ENCODE results near the gene TRIM29.

Gene TRIM29

GRCh38 chr11:120123946-120124345, 14.0 kb downstream of the TRIM29 start:
- no peak overlapping the region for H3K27ac ChIP-seq (ENCODE audit: low read length, poor library complexity, severe bottlenecking)
- no peak overlapping the region for H4K91ac ChIP-seq (ENCODE audit: low read length)
- no peaks in the 10 kb centered on the region for H3K9me3 ChIP-seq (ENCODE audit: control insufficient read depth, low read length)
- no peak overlapping the region for H2BK120ac ChIP-seq (ENCODE audit: low read depth, low read length)
- no peak overlapping the region for H3K4me2 ChIP-seq (ENCODE audit: low read length, poor library complexity, severe bottlenecking)
- DNase-seq: no peak
- no peaks in the 10 kb centered on the region for H3K79me1 ChIP-seq (replicated peaks; ENCODE audit: low read length, poor library complexity, severe bottlenecking)
- H3K18ac ChIP-seq (ENCODE audit: low read depth in 1 of 2, low read length in 2 of 2): no peak overlapping the region
- H2AK5ac ChIP-seq (ENCODE audit: low read length, severe bottlenecking): no peak overlapping the region
- H2BK12ac ChIP-seq (ENCODE audit: low read length in 2 of 2): no peak overlapping the region
- no peak overlapping the region for H2BK5ac ChIP-seq (ENCODE audit: low read depth, low read length, poor library complexity, severe bottlenecking)
- H3K36me3 ChIP-seq (ENCODE audit: control insufficient read depth in 1 of 2, insufficient read depth in 2 of 2, low read depth in 1 of 2, low read length in 2 of 2): no peaks in the 10 kb centered on the region
- no peak overlapping the region for H2AFZ ChIP-seq (ENCODE audit: low read depth, low read length)
- no peak overlapping the region for H3K23ac ChIP-seq (ENCODE audit: low read length in 2 of 2)
- WGBS: 81% methylated on average over 13 of the region's 13 CpGs
- H4K8ac ChIP-seq (ENCODE audit: low read length): no peak overlapping the region
- H3K4me1 ChIP-seq (ENCODE audit: control insufficient read depth, insufficient read depth, low read depth, low read length): peaks cover 1% of the 10 kb centered on the region
- H3K27me3 ChIP-seq (ENCODE audit: control insufficient read depth in 1 of 2, insufficient read depth in 1 of 2, low read length in 2 of 2): peaks cover 7 to 37% of the 10 kb centered on the region in 2 experiments
- H2BK15ac ChIP-seq (ENCODE audit: low read depth, poor library complexity, severe bottlenecking): no peak overlapping the region
- H3K14ac ChIP-seq (ENCODE audit: low read length in 2 of 2): no peak overlapping the region
- no peak overlapping the region for H3K4ac ChIP-seq (ENCODE audit: low read depth in 1 of 2, low read length in 2 of 2)
- H3K4me3 ChIP-seq (ENCODE audit: insufficient read depth in 1 of 2, low read depth in 1 of 2, low read length in 2 of 2): no peak overlapping the region
- no peak overlapping the region for H3K9ac ChIP-seq (ENCODE audit: low read length)

- Histone ChIP-seq H2BK5ac (ENCODE audit: low read depth, low read length, poor library complexity, severe bottlenecking) (no peak overlapping the region), H3K23ac (ENCODE audit: low read length in 2 of 2) (no peak overlapping the region), H3K4me3 (ENCODE audit: insufficient read depth in 1 of 2, low read depth in 1 of 2, low read length in 2 of 2) (no peak overlapping the region), H4K91ac (ENCODE audit: low read length) (no peak overlapping the region), H3K18ac (ENCODE audit: low read depth in 1 of 2, low read length in 2 of 2) (no peak overlapping the region), H3K79me1 (replicated peaks; ENCODE audit: low read length, poor library complexity, severe bottlenecking) (no peaks in the 10 kb centered on the region), H3K9ac (ENCODE audit: low read length) (no peak overlapping the region), H2BK12ac (ENCODE audit: low read length in 2 of 2) (no peak overlapping the region), H3K4ac (ENCODE audit: low read depth in 1 of 2, low read length in 2 of 2) (no peak overlapping the region), H3K27me3 (ENCODE audit: control insufficient read depth in 1 of 2, insufficient read depth in 1 of 2, low read length in 2 of 2) (peaks cover 14 to 32% of the 10 kb centered on the region in 2 experiments), H3K36me3 (ENCODE audit: control insufficient read depth in 1 of 2, insufficient read depth in 2 of 2, low read depth in 1 of 2, low read length in 2 of 2) (no peaks in the 10 kb centered on the region), H2AK5ac (ENCODE audit: low read length, severe bottlenecking) (no peak overlapping the region), H2BK15ac (ENCODE audit: low read depth, poor library complexity, severe bottlenecking) (no peak overlapping the region), H3K4me1 (ENCODE audit: control insufficient read depth, insufficient read depth, low read depth, low read length) (peaks cover 1% of the 10 kb centered on the region), H3K14ac (ENCODE audit: low read length in 2 of 2) (no peak overlapping the region), H4K8ac (ENCODE audit: low read length) (no peak overlapping the region), H2BK120ac (ENCODE audit: low read depth, low read length) (no peak overlapping the region), H3K4me2 (ENCODE audit: low read length, poor library complexity, severe bottlenecking) (no peak overlapping the region), H3K27ac (ENCODE audit: low read length, poor library complexity, severe bottlenecking) (no peak overlapping the region), H3K9me3 (ENCODE audit: control insufficient read depth, low read length) (no peaks in the 10 kb centered on the region), H2AFZ (ENCODE audit: low read depth, low read length) (no peak overlapping the region)
- no peak for DNase-seq
- WGBS: 92% methylated on average over 12 of the region's 12 CpGs
Measured at GRCh38 chr11:120122924-120123683, 14.8 kb downstream of the TRIM29 start.

- H3K4me2 ChIP-seq (ENCODE audit: low read length, poor library complexity, severe bottlenecking): no peak overlapping the region
- H3K27me3 ChIP-seq (ENCODE audit: control insufficient read depth in 1 of 2, insufficient read depth in 1 of 2, low read length in 2 of 2): peaks cover 25 to 33% of the 10 kb centered on the region in 2 experiments
- H3K4ac ChIP-seq (ENCODE audit: low read depth in 1 of 2, low read length in 2 of 2): no peak overlapping the region
- no peak overlapping the region for H3K18ac ChIP-seq (ENCODE audit: low read depth in 1 of 2, low read length in 2 of 2)
- WGBS: 80% methylated on average over 7 of the region's 9 CpGs
- no peaks in the 10 kb centered on the region for H3K9me3 ChIP-seq (ENCODE audit: control insufficient read depth, low read length)
- no peak overlapping the region for H2BK5ac ChIP-seq (ENCODE audit: low read depth, low read length, poor library complexity, severe bottlenecking)
- no peak overlapping the region for H2BK120ac ChIP-seq (ENCODE audit: low read depth, low read length)
- no peak for DNase-seq
- no peak overlapping the region for H2AK5ac ChIP-seq (ENCODE audit: low read length, severe bottlenecking)
- H3K23ac ChIP-seq (ENCODE audit: low read length in 2 of 2): no peak overlapping the region
- no peaks in the 10 kb centered on the region for H3K36me3 ChIP-seq (ENCODE audit: control insufficient read depth in 1 of 2, insufficient read depth in 2 of 2, low read depth in 1 of 2, low read length in 2 of 2)
- H3K79me1 ChIP-seq (replicated peaks; ENCODE audit: low read length, poor library complexity, severe bottlenecking): no peaks in the 10 kb centered on the region
- no peak overlapping the region for H4K91ac ChIP-seq (ENCODE audit: low read length)
- H3K14ac ChIP-seq (ENCODE audit: low read length in 2 of 2): no peak overlapping the region
- no peak overlapping the region for H2AFZ ChIP-seq (ENCODE audit: low read depth, low read length)
- H3K4me3 ChIP-seq (ENCODE audit: insufficient read depth in 1 of 2, low read depth in 1 of 2, low read length in 2 of 2): no peak overlapping the region
- H3K4me1 ChIP-seq (ENCODE audit: control insufficient read depth, insufficient read depth, low read depth, low read length): peaks cover 1% of the 10 kb centered on the region
- no peak overlapping the region for H3K9ac ChIP-seq (ENCODE audit: low read length)
- H3K27ac ChIP-seq (ENCODE audit: low read length, poor library complexity, severe bottlenecking): no peak overlapping the region
- H4K8ac ChIP-seq (ENCODE audit: low read length): no peak overlapping the region
- no peak overlapping the region for H2BK12ac ChIP-seq (ENCODE audit: low read length in 2 of 2)
- H2BK15ac ChIP-seq (ENCODE audit: low read depth, poor library complexity, severe bottlenecking): no peak overlapping the region
Measured at GRCh38 chr11:120121914-120122473, 15.9 kb downstream of the TRIM29 start.

- no peak overlapping the region for H2BK5ac ChIP-seq (ENCODE audit: low read depth, low read length, poor library complexity, severe bottlenecking)
- no peaks in the 10 kb centered on the region for H3K36me3 ChIP-seq (ENCODE audit: control insufficient read depth in 1 of 2, insufficient read depth in 2 of 2, low read depth in 1 of 2, low read length in 2 of 2)
- DNase-seq: no peak
- H3K79me1 ChIP-seq (replicated peaks; ENCODE audit: low read length, poor library complexity, severe bottlenecking): no peaks in the 10 kb centered on the region
- H4K8ac ChIP-seq (ENCODE audit: low read length): no peak overlapping the region
- 59% methylated on average over 3 of the region's 3 CpGs for WGBS
- no peak overlapping the region for H3K18ac ChIP-seq (ENCODE audit: low read depth in 1 of 2, low read length in 2 of 2)
- H3K27ac ChIP-seq (ENCODE audit: low read length, poor library complexity, severe bottlenecking): no peak overlapping the region
- H4K91ac ChIP-seq (ENCODE audit: low read length): no peak overlapping the region
- H2AFZ ChIP-seq (ENCODE audit: low read depth, low read length): no peak overlapping the region
- H3K4me2 ChIP-seq (ENCODE audit: low read length, poor library complexity, severe bottlenecking): no peak overlapping the region
- no peak overlapping the region for H2BK12ac ChIP-seq (ENCODE audit: low read length in 2 of 2)
- no peak overlapping the region for H3K4me3 ChIP-seq (ENCODE audit: insufficient read depth in 1 of 2, low read depth in 1 of 2, low read length in 2 of 2)
- H3K23ac ChIP-seq (ENCODE audit: low read length in 2 of 2): no peak overlapping the region
- no peak overlapping the region for H3K9ac ChIP-seq (ENCODE audit: low read length)
- H3K27me3 ChIP-seq (ENCODE audit: control insufficient read depth in 1 of 2, insufficient read depth in 1 of 2, low read length in 2 of 2): peaks cover 28 to 29% of the 10 kb centered on the region in 2 experiments
- H3K4me1 ChIP-seq (ENCODE audit: control insufficient read depth, insufficient read depth, low read depth, low read length): peaks cover 1% of the 10 kb centered on the region
- H3K4ac ChIP-seq (ENCODE audit: low read depth in 1 of 2, low read length in 2 of 2): no peak overlapping the region
- no peak overlapping the region for H2BK15ac ChIP-seq (ENCODE audit: low read depth, poor library complexity, severe bottlenecking)
- H3K14ac ChIP-seq (ENCODE audit: low read length in 2 of 2): no peak overlapping the region
- no peak overlapping the region for H2BK120ac ChIP-seq (ENCODE audit: low read depth, low read length)
- no peaks in the 10 kb centered on the region for H3K9me3 ChIP-seq (ENCODE audit: control insufficient read depth, low read length)
- H2AK5ac ChIP-seq (ENCODE audit: low read length, severe bottlenecking): no peak overlapping the region
Measured at GRCh38 chr11:120121336-120121735, 16.6 kb downstream of the TRIM29 start.
